ENCODE results near the gene NUP155. TPM values are rescaled to one million over a fixed set of nuclear protein-coding genes. Genes with fewer than 3 reads are reported as not detected.

The NUP155 gene
- total RNA-seq, 1 donor from 2014 or later: 41.6 TPM

GRCh38 chr5:37249815-37250164, 121.1 kb downstream of the NUP155 start:
- Mint-ChIP-seq H3K27me3 (no peaks in the 10 kb centered on the region), H3K27ac (peak overlapping the region; percentile 97), H3K9me3 (ENCODE audit: low read depth) (no peaks in the 10 kb centered on the region), H3K36me3 (ENCODE audit: insufficient read depth) (peaks cover 5% of the 10 kb centered on the region), H3K4me1 (ENCODE audit: low read depth) (no peaks in the 10 kb centered on the region), H3K4me3 (ENCODE audit: low read depth) (peak overlapping the region; percentile 81)
- TF ChIP-seq CTCF (IDR thresholded peaks at IDR 0.05; ENCODE audit: unreplicated experiment): no peak
- DNase-seq (ENCODE audit: low spot score, unreplicated experiment): no peak

- Mint-ChIP-seq H3K4me3 (ENCODE audit: low read depth) (peak within 1 kb of the TSS; percentile 81), H3K27ac (peak within 1 kb of the TSS; percentile 97), H3K36me3 (ENCODE audit: insufficient read depth) (peaks cover 2% of the 10 kb centered on the region), H3K27me3 (no peaks in the 10 kb centered on the region), H3K4me1 (ENCODE audit: low read depth) (no peaks in the 10 kb centered on the region), H3K9me3 (ENCODE audit: low read depth) (no peaks in the 10 kb centered on the region)
- peak; percentile 76 for DNase-seq (ENCODE audit: low spot score, unreplicated experiment)
- peak; percentile 29 for TF ChIP-seq CTCF (IDR thresholded peaks at IDR 0.05; ENCODE audit: unreplicated experiment)
These were observed 121.7 kb downstream of the NUP155 start, which contains the start of gene CPLANE1 for GRCh38 chr5:37248970-37249814. TSS of gene CPLANE1 (minus strand) at chr5:37249376. CDS start at chr5:37247698, 1,678 bp downstream.

- TF ChIP-seq CTCF (IDR thresholded peaks at IDR 0.05; ENCODE audit: unreplicated experiment): no peak
- Mint-ChIP-seq H3K4me1 (ENCODE audit: low read depth) (no peaks in the 10 kb centered on the region), H3K4me3 (ENCODE audit: low read depth) (peak overlapping the region; percentile 77), H3K27ac (peak overlapping the region; percentile 96), H3K9me3 (ENCODE audit: low read depth) (no peaks in the 10 kb centered on the region), H3K36me3 (ENCODE audit: insufficient read depth) (no peaks in the 10 kb centered on the region), H3K27me3 (no peaks in the 10 kb centered on the region)
- no peak for DNase-seq (ENCODE audit: low spot score, unreplicated experiment)
These were observed 122.4 kb downstream of the NUP155 start for GRCh38 chr5:37248421-37248969.

DNA sequence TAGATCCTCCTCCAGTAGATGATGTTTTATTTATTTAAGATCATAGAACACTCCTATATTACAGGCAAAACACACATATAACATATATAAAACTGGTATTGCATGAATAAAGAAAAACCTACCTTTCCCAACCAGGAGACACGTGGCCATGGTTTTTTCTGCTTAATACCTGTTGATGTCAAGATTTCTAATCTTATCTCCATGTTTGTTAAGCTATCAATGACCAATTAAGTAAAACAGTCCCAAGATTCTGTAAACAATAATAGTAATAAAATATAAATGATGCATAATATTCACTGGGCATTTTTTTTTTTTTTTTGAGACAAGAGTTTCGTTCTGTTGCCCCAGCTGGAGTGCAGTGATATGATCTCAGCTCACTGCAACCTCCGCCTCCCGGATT, 123.4 kb downstream of the NUP155 start:
- no peak for TF ChIP-seq CTCF (IDR thresholded peaks at IDR 0.05; ENCODE audit: unreplicated experiment)
- peak overlapping the region; percentile 77 for H3K4me3 Mint-ChIP-seq (ENCODE audit: low read depth)
- no peak overlapping the region for H3K27ac Mint-ChIP-seq
- H3K9me3 Mint-ChIP-seq (ENCODE audit: low read depth): no peaks in the 10 kb centered on the region
- H3K4me1 Mint-ChIP-seq (ENCODE audit: low read depth): no peaks in the 10 kb centered on the region
- no peak for DNase-seq (ENCODE audit: low spot score, unreplicated experiment)
- peaks cover 3% of the 10 kb centered on the region for H3K36me3 Mint-ChIP-seq (ENCODE audit: insufficient read depth)
- H3K27me3 Mint-ChIP-seq: no peaks in the 10 kb centered on the region

- TF ChIP-seq CTCF (IDR thresholded peaks at IDR 0.05; ENCODE audit: unreplicated experiment): no peak
- Mint-ChIP-seq H3K4me1 (ENCODE audit: low read depth) (no peaks in the 10 kb centered on the region), H3K36me3 (ENCODE audit: insufficient read depth) (peaks cover 3% of the 10 kb centered on the region), H3K4me3 (ENCODE audit: low read depth) (peak overlapping the region; percentile 77), H3K9me3 (ENCODE audit: low read depth) (no peaks in the 10 kb centered on the region), H3K27ac (no peak overlapping the region), H3K27me3 (no peaks in the 10 kb centered on the region)
- no peak for DNase-seq (ENCODE audit: low spot score, unreplicated experiment)
These were observed 123.9 kb downstream of the NUP155 start for GRCh38 chr5:37247036-37247435.

Other genes with a start within 250 kb of the NUP155 start
- 29.4 and 31.2 TPM in 2 replicates for gene CPLANE1, start 121.7 kb downstream of the NUP155 start, total RNA-seq
- 41.1 and 43.0 TPM in 2 replicates for gene WDR70, start 8.2 kb upstream of the NUP155 start, total RNA-seq